K562 (cell line): ENCODE results near the gene B4GALT5. TPM values are rescaled to one million over a fixed set of nuclear protein-coding genes. Genes with fewer than 3 reads are reported as not detected.
A peak's percentile ranks its signal among the peaks of the same experiment; 100 is the strongest.

Source experiments
- ATF7 ChIP-seq: fragments of 450-650 bp; IDR thresholded peaks from 2 replicates; pipeline ENCODE4 v1.7.1; 2014; ENCODE audit warnings: mild to moderate bottlenecking, moderate library complexity
- BACH1 ChIP-seq: fragments of 200-800 bp; sonication (Bioruptor generic); IDR thresholded peaks from 2 replicates; pipeline ENCODE4 v1.6.1; 2016; ENCODE audit warnings: missing genetic modification characterization, missing compliant biosample characterization
- HDAC1 ChIP-seq, 2 experiments: fragments of 450-650 bp; IDR thresholded peaks; 2 replicates each; pipeline ENCODE4 v1.6.1; 2016 to 2017; ENCODE audit warnings: inconsistent platforms in 1 of 2, mild to moderate bottlenecking in 1 of 2, moderate library complexity in 1 of 2
- NR2C2 ChIP-seq, 2 experiments: fragments of 200-800 bp in 1 of 2; sonication (Bioruptor generic) in 1 of 2; sonication (generic) in 1 of 2; formaldehyde crosslinking in 1 of 2; IDR thresholded peaks; 2 replicates each; pipeline versions ENCODE4 v1.6.1 to v1.8.0; 2016 to 2022; ENCODE audit warnings: mild to moderate bottlenecking in 1 of 2, missing compliant biosample characterization in 1 of 2, missing genetic modification characterization in 1 of 2, missing genetic modification reagents in 1 of 2
- SAP30 ChIP-seq: fragments of 200-600 bp; sonication (generic); IDR thresholded peaks from 2 replicates; pipeline ENCODE4 v1.6.1; 2012; ENCODE audit warnings: borderline replicate concordance, low read depth, mild to moderate bottlenecking, moderate library complexity, low read length, control low read depth, inconsistent platforms; ENCODE audit not compliant: insufficient read depth, poor library complexity, severe bottlenecking
- SIRT6 ChIP-seq: IDR thresholded peaks from one replicate; pipeline ENCODE4 v1.6.1; 2012; ENCODE audit warnings: low read depth, mild to moderate bottlenecking, control low read depth, inconsistent platforms, low read length, moderate library complexity
- SMARCC2 ChIP-seq: fragments of 450-650 bp; IDR thresholded peaks from 2 replicates; pipeline ENCODE4 v1.6.1; 2017; ENCODE audit warnings: antibody characterized with exemption, moderate library complexity, mild to moderate bottlenecking, low read depth
- TCF3 ChIP-seq: sonication (generic); formaldehyde crosslinking; IDR thresholded peaks from 2 replicates; pipeline ENCODE4 v1.4.0; 2020; ENCODE audit warnings: mild to moderate bottlenecking, missing genetic modification reagents
- YY1 ChIP-seq, 3 experiments: IDR thresholded peaks; 2 replicates each; pipeline ENCODE4 v1.6.1; 2011; ENCODE audit warnings: low read length in 2 of 3, mild to moderate bottlenecking in 2 of 3, moderate library complexity in 2 of 3, borderline replicate concordance in 1 of 3, control low read depth in 1 of 3, low read depth in 1 of 3; ENCODE audit not compliant: insufficient read depth in 3 of 3, insufficient replicate concordance in 2 of 3, control insufficient read depth in 1 of 3, insufficient read length in 1 of 3; ENCODE audit errors: extremely low read depth in 1 of 3
- ZNF354B ChIP-seq: fragments of 250-450 bp; sonication (Bioruptor Pico); IDR thresholded peaks from 2 replicates; pipeline ENCODE4 v1.4.0; 2020
- polyA plus RNA-seq, 8 experiments: library from polyadenylated mRNA; depleted of rRNA in 4 of 8; stranded (reverse) in 5 of 8; unstranded in 3 of 8; fragments of >200 nt; fragmentation: Nextera tagmentation in 2 of 8; fragmentation: Illumina TruSeq in 1 of 8; extraction: Ambion mirVana in 2 of 8; extraction: Trizol in 1 of 8; gene quantifications; 2 replicates each; pipeline versions ENCODE4 v1.2.1 to v1.2.3, GENCODE V29; 2011 to 2014; ENCODE audit warnings: inconsistent platforms in 1 of 8, missing spikeins in 1 of 8
- total RNA-seq, 7 experiments: library from RNA; depleted of rRNA in 6 of 7; stranded (reverse); fragments of >200 nt in 6 of 7; fragmentation: Illumina TruSeq in 2 of 7; extraction: Trizol in 2 of 7; gene quantifications; 2 replicates each; pipeline versions ENCODE4 v1.2.1 to v1.2.3, GENCODE V29; 2011 to 2021; ENCODE audit warnings: low replicate concordance in 1 of 7
- TF ChIP-seq, protein P1 (sequence below), 2 experiments: fragments of 450-650 bp in 1 of 2; sonication (generic) in 1 of 2; formaldehyde crosslinking in 1 of 2; IDR thresholded peaks; 2 replicates each; pipeline versions ENCODE4 v1.7.1 to v1.9.0; 2016 to 2022; ENCODE audit warnings: inconsistent platforms in 1 of 2, mild to moderate bottlenecking in 1 of 2, missing genetic modification reagents in 1 of 2
- TF ChIP-seq, protein P2 (sequence below): sonication (generic); formaldehyde crosslinking; IDR thresholded peaks from 2 replicates; pipeline ENCODE4 v1.9.0; 2022; ENCODE audit warnings: mild to moderate bottlenecking, missing genetic modification reagents
- TF ChIP-seq, protein P3 (sequence below): fragments of 200-800 bp; sonication (Bioruptor generic); IDR thresholded peaks from 2 replicates; pipeline ENCODE4 v1.6.1; 2017; ENCODE audit warnings: missing genetic modification characterization, missing compliant biosample characterization

B4GALT5 gene
- total and polyA plus RNA-seq, 9 of the 15 experiments (the other 6 are each of a cell fraction or from before 2014, with no cell fraction given) = 8.5 to 32.6 (median 23.4) TPM

- TF ChIP-seq HDAC1 (IDR thresholded peaks at IDR 0.05) (no peak), TCF3 (CRISPR knock-in tag) (peak; percentile 24; the same call in 1 of the 2 replicates), SAP30 (no peak), SMARCC2 (no peak), ATF7 (no peak), YY1 (IDR thresholded peaks at IDR 0.05; ENCODE audit: borderline replicate concordance in 1 of 3, control insufficient read depth in 1 of 3, extremely low read depth in 1 of 3, insufficient read depth in 3 of 3, insufficient read length in 1 of 3, insufficient replicate concordance in 2 of 3, low read depth in 1 of 3, low read length in 2 of 3) (no peak), BACH1 (tag) (no peak), NR2C2 (CRISPR knock-in tag; IDR thresholded peaks at IDR 0.05) (no peak), NR2C2 (tag; IDR thresholded peaks at IDR 0.05) (peak; percentile 20; the same call in 1 of the 2 replicates), SIRT6 (no peak), ZNF354B (CRISPR knock-in tag) (no peak)
- TF ChIP-seq, protein P1, sequence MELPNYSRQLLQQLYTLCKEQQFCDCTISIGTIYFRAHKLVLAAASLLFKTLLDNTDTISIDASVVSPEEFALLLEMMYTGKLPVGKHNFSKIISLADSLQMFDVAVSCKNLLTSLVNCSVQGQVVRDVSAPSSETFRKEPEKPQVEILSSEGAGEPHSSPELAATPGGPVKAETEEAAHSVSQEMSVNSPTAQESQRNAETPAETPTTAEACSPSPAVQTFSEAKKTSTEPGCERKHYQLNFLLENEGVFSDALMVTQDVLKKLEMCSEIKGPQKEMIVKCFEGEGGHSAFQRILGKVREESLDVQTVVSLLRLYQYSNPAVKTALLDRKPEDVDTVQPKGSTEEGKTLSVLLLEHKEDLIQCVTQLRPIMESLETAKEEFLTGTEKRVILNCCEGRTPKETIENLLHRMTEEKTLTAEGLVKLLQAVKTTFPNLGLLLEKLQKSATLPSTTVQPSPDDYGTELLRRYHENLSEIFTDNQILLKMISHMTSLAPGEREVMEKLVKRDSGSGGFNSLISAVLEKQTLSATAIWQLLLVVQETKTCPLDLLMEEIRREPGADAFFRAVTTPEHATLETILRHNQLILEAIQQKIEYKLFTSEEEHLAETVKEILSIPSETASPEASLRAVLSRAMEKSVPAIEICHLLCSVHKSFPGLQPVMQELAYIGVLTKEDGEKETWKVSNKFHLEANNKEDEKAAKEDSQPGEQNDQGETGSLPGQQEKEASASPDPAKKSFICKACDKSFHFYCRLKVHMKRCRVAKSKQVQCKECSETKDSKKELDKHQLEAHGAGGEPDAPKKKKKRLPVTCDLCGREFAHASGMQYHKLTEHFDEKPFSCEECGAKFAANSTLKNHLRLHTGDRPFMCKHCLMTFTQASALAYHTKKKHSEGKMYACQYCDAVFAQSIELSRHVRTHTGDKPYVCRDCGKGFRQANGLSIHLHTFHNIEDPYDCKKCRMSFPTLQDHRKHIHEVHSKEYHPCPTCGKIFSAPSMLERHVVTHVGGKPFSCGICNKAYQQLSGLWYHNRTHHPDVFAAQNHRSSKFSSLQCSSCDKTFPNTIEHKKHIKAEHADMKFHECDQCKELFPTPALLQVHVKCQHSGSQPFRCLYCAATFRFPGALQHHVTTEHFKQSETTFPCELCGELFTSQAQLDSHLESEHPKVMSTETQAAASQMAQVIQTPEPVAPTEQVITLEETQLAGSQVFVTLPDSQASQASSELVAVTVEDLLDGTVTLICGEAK (IDR thresholded peaks at IDR 0.05) = peak; percentile 88
- TF ChIP-seq, protein P1 (CRISPR knock-in tag; IDR thresholded peaks at IDR 0.05) = 0 out of 2 replicates have a peak, but pooled peaks have one; percentile 34
- TF ChIP-seq, protein P2, sequence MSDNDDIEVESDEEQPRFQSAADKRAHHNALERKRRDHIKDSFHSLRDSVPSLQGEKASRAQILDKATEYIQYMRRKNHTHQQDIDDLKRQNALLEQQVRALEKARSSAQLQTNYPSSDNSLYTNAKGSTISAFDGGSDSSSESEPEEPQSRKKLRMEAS (CRISPR knock-in tag) = no peak
- TF ChIP-seq, protein P3, sequence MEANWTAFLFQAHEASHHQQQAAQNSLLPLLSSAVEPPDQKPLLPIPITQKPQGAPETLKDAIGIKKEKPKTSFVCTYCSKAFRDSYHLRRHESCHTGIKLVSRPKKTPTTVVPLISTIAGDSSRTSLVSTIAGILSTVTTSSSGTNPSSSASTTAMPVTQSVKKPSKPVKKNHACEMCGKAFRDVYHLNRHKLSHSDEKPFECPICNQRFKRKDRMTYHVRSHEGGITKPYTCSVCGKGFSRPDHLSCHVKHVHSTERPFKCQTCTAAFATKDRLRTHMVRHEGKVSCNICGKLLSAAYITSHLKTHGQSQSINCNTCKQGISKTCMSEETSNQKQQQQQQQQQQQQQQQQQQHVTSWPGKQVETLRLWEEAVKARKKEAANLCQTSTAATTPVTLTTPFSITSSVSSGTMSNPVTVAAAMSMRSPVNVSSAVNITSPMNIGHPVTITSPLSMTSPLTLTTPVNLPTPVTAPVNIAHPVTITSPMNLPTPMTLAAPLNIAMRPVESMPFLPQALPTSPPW (CRISPR knock-in tag) = 0 out of 2 replicates have a peak, but pooled peaks have one; percentile 26
Observed at GRCh38 chr20:49687595-49688567, 25.8 kb downstream of the B4GALT5 start (continued).
